MCF 10A (cell line): ENCODE data around the gene MECR. TPM values are rescaled to one million over a fixed set of nuclear protein-coding genes. Genes with fewer than 3 reads are reported as not detected.

Experiments used
- BruUV-seq: library from RNA; stranded (reverse); fragments of 400-500 nt; replicated peaks from 2 replicates; lab custom pipeline; 2021; lab: Mats Ljungman, UMichigan
- CTCF ChIA-PET: fragments of 300-600 bp; sonication (Branson Sonifier 250); formaldehyde crosslinking; extraction: SDS; loops from one replicate; lab custom pipeline; 2021; ENCODE audit warnings: antibody characterized with exemption, inconsistent platforms; lab: Yijun Ruan, JAX
- POLR2A ChIA-PET: fragments of 300-600, 350-650 bp; sonication (Branson Sonifier 250); formaldehyde crosslinking; extraction: SDS; loops from one replicate; lab custom pipeline; 2020; ENCODE audit warnings: antibody characterized with exemption, inconsistent platforms; lab: Yijun Ruan, JAX
- DNase-seq: peaks from one replicate; pipeline ENCODE4 v3.0.0-alpha.2; 2018; ENCODE audit not compliant: unreplicated experiment
- H3K27ac Mint-ChIP-seq: one replicate; pipeline ENCODE4 v1.8.0; 2022; ENCODE audit warnings: mild to moderate bottlenecking, low read depth, mixed read lengths; ENCODE audit not compliant: unreplicated experiment
- H3K27me3 Mint-ChIP-seq: one replicate; pipeline ENCODE4 v1.8.0; 2022; ENCODE audit warnings: mixed read lengths; ENCODE audit not compliant: insufficient read depth, unreplicated experiment
- H3K36me3 Mint-ChIP-seq: one replicate; pipeline ENCODE4 v1.8.0; 2022; ENCODE audit warnings: mild to moderate bottlenecking, moderate library complexity, mixed read lengths; ENCODE audit not compliant: insufficient read depth, unreplicated experiment
- H3K4me1 Mint-ChIP-seq: one replicate; pipeline ENCODE4 v1.8.0; 2022; ENCODE audit warnings: mixed read lengths; ENCODE audit not compliant: insufficient read depth, unreplicated experiment
- H3K4me3 Mint-ChIP-seq: one replicate; pipeline ENCODE4 v1.8.0; 2022; ENCODE audit warnings: mild to moderate bottlenecking, moderate library complexity, mixed read lengths; ENCODE audit not compliant: unreplicated experiment
- H3K9me3 Mint-ChIP-seq: one replicate; pipeline ENCODE4 v1.8.0; 2022; ENCODE audit warnings: mixed read lengths; ENCODE audit not compliant: unreplicated experiment
- intact Hi-C: fragments of 100-400 bp; cut with micrococcal nuclease; formaldehyde crosslinking; loops from 2 replicates; pipeline ENCODE4 v1.14.1; 2022
- total RNA-seq: library from RNA; stranded (reverse); gene quantifications from 2 replicates; pipeline ENCODE4 v1.2.3, GENCODE V29; 2022
- TF ChIP-seq, protein P1 (sequence below): fragments of 200-600 bp; IDR thresholded peaks from one replicate; pipeline ENCODE4 v1.8.0; 2022; ENCODE audit warnings: antibody characterized with exemption, mild to moderate bottlenecking; ENCODE audit not compliant: unreplicated experiment

MECR gene
- total RNA-seq, 1 experiment from 2014 or later: 59.1 TPM

DNA sequence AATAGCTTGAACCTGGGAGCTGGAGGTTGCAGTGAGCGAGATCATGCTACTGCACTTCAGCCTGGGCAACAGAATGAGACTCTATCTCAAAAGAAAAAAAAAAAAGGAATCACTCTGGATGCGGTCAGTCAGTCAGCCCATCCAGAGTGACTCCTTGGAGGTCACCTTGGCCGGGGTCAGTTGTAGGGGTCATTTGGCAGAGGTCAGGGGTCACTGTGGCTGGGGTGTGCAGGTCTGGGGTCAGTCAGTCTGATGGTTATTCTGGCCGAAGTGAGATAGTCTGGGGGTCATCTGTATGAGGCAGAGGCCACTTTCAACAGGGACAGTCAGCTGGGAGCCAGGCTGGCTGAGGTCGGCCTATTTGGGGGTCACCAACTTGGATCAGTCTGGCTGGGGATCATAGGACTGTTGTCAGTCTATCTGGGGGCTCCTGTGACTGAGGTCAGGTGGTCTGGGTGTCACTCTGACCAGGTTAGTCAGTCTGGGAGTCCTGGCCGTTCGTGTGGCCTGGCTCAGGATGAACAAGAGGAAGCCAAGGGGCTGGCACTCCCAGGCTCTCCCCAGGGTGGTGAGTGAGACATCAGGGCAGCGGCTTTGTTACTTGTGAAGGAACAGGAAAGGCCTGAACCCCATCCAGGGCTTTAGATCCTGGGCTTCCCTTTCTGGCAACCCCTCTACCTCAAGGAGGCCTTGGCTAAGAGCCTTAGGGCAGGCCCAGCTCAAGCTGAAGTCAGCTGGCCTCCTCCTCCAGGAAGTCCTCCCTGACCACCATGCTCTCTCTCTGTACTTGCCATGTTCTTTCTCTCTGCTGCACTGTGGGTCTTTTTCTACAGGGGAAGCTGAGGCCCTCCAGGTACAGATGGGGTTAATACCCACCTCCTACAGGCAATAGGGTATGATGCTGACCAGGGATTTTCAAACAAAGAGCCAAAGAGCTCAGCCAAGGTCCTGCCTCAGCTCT, 20.7 kb upstream of the MECR start:
- no peaks in the 10 kb centered on the region for H3K9me3 Mint-ChIP-seq
- TF ChIP-seq, protein P1, sequence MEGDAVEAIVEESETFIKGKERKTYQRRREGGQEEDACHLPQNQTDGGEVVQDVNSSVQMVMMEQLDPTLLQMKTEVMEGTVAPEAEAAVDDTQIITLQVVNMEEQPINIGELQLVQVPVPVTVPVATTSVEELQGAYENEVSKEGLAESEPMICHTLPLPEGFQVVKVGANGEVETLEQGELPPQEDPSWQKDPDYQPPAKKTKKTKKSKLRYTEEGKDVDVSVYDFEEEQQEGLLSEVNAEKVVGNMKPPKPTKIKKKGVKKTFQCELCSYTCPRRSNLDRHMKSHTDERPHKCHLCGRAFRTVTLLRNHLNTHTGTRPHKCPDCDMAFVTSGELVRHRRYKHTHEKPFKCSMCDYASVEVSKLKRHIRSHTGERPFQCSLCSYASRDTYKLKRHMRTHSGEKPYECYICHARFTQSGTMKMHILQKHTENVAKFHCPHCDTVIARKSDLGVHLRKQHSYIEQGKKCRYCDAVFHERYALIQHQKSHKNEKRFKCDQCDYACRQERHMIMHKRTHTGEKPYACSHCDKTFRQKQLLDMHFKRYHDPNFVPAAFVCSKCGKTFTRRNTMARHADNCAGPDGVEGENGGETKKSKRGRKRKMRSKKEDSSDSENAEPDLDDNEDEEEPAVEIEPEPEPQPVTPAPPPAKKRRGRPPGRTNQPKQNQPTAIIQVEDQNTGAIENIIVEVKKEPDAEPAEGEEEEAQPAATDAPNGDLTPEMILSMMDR: no peak

DNA sequence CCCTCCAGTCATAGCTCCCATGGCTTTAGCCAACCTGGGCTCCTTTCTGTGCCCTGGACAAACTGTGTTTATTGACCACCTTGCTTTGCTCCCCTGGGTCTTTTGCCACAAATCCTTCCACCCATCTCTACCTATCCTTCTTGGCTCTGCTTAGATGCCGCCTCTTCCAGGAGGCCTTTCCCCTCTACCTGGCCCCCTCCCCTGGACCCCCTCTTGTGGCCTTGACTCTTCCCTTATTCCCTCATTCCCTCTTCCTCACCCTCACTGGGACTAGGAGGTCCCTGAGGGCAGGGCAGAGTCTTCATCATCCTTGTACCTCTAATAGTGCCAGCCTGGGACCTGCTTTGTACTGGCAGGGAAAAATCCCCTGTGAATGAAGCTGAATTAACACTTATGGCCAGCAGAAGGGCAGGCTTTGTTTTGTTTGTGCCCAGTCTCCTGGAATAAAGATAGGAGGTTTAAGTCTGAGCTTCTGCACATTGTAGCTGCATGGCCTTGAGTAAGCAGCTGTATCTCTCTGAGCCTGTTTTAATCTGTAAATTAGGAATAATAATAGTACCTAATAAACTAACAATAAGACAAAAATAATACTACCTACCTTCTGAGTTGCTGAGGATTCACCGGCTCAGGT, 19.3 kb upstream of the MECR start:
- intact Hi-C loops: no loop called here
- no TSS peak for BruUV-seq
- no peaks in the 10 kb centered on the region for H3K9me3 Mint-ChIP-seq
- no peaks in the 10 kb centered on the region for H3K36me3 Mint-ChIP-seq
- DNase-seq: no peak
- POLR2A ChIA-PET: interaction anchor here (1.2 kb wide), 1 partner anchor 11 kb away, joined by 3 read pairs; no protein-coding TSS in a partner anchor
- H3K27ac Mint-ChIP-seq: peak overlapping the region; percentile 10
- CTCF ChIA-PET: interaction anchor here (0.6 to 1.1 kb wide), 3 partner anchors 14 to 1528 kb away, joined by 3 to 5 read pairs (median 3); partner anchors contain the start of gene PTPRU
- no peaks in the 10 kb centered on the region for H3K27me3 Mint-ChIP-seq
- TF ChIP-seq, protein P1: no peak
- H3K4me1 Mint-ChIP-seq: peaks cover 23% of the 10 kb centered on the region
- no peak overlapping the region for H3K4me3 Mint-ChIP-seq

More for the DNA sequence above, 20.7 kb upstream of the MECR start:
- Mint-ChIP-seq H3K27me3 (no peaks in the 10 kb centered on the region), H3K27ac (peak overlapping the region; percentile 10), H3K4me3 (no peak overlapping the region), H3K4me1 (peaks cover 29% of the 10 kb centered on the region), H3K36me3 (peaks cover 3% of the 10 kb centered on the region)
- POLR2A ChIA-PET: interaction anchor here (1.2 kb wide), 1 partner anchor 12 kb away, joined by 3 read pairs; no protein-coding TSS in a partner anchor
- no peak for DNase-seq
- CTCF ChIA-PET: interaction anchor here (0.8 to 1.1 kb wide), 3 partner anchors 15 to 1456 kb away, joined by 3 to 5 read pairs (median 5); partner anchors contain the start of gene PTPRU
- intact Hi-C loops: no loop called here
- no TSS peak for BruUV-seq

DNA sequence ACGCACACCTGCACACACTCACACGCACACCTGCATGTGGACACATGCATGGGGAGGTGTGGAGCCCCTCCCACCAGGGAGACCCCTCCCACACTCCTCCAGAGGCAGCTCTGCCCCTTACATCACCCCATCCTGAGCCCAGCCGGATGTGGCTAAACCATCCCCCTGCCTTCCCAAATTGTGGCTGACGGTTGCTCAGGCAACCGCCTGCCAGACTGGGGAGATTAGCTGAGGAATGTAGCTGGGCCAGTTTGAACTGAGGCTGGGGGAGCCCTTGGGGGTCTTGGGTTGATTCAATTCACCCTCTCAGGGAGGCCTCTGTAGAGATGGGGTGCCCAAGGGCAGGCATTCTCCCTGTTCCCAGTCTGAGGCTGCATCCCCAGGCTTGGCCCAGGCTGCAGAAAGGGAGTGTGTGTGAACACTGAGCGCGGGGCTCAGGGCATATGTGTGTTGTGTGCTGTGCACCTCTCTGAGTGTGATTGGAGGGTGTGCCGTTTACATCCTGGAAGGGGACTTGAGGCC, 18.5 kb upstream of the MECR start:
- H3K9me3 Mint-ChIP-seq: no peaks in the 10 kb centered on the region
- intact Hi-C loops: no loop called here
- no peaks in the 10 kb centered on the region for H3K27me3 Mint-ChIP-seq
- H3K4me3 Mint-ChIP-seq: no peak overlapping the region
- POLR2A ChIA-PET: no interaction called here
- H3K27ac Mint-ChIP-seq: no peak overlapping the region
- CTCF ChIA-PET: interaction anchor here (0.7 kb wide), 1 partner anchor 650 kb away, joined by 5 read pairs; no protein-coding TSS in a partner anchor
- H3K4me1 Mint-ChIP-seq: peaks cover 23% of the 10 kb centered on the region
- no peaks in the 10 kb centered on the region for H3K36me3 Mint-ChIP-seq
- no TSS peak for BruUV-seq
- DNase-seq: no peak
- TF ChIP-seq, protein P1: no peak
